GM18517 (cell line): ENCODE data around the gene SLC25A41.

Experiments
- ATAC-seq: cut with Tn5 transposase; IDR thresholded peaks from one replicate; pipeline ENCODE4 v1.9.1; 2021; ENCODE audit warnings: mild to moderate bottlenecking, moderate library complexity; ENCODE audit not compliant: unreplicated experiment

Gene SLC25A41

DNA sequence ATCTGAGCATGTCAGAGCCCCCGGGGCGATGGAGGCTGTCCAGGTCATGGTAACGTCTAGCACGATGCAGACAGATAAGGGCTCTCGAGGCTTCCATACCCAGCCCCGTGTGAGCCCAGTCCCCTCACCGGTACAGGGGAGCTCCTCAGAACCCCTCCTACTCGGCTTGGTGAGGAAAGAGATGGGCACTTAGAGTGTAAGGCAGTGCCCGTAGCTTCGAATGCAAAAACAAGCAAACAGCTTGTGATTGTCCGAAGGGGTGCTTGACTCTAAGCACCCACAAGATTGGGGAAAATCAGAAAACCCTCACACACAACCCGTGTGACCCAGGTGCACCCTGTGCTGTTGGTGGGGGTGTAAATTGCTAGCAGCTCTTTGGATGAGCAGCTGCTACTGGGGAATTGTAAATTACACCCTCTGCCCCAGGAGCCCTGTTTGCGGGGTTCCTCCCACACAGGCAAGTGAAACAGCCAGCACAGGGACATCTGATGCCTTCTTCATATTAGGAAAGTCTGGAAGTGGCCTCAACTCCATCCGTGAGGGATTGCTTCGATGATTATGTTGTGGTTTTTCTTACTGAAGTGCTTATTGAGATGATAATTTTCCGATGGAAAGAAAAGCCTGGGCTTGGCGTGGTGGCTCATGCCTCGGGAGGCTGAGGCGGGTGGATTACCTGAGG lies 56.9 kb downstream of the SLC25A41 start:
- ATAC-seq, result no peak
